Activated CD8-positive, alpha-beta memory T cell treated with anti-CD3 and anti-CD28 coated beads, Interleukin-2, amount 50 U/mL, for 4 hours (primary cell): ENCODE data around the gene TAS1R1.

ENCODE experiments used
- DNase-seq: peaks from one replicate; pipeline ENCODE4 v3.0.0-alpha.2; 2020

The TAS1R1 gene

GRCh38 chr1:6574818-6575217 is 19.7 kb downstream of the TAS1R1 start:
- no peak for DNase-seq

GRCh38 chr1:6577831-6578525 is 22.9 kb downstream of the TAS1R1 start:
- DNase-seq, result no peak

- DNase-seq, result no peak
Observed at GRCh38 chr1:6578624-6579373, 23.7 kb downstream of the TAS1R1 start.

GRCh38 chr1:6579374-6580118 is 24.4 kb downstream of the TAS1R1 start, which contains the start of gene ZBTB48:
ZBTB48 (plus strand) TSS chr1:6579994; CDS start chr1:6580610, 616 bp downstream.
- peak; percentile 98 for DNase-seq

GRCh38 chr1:6580119-6580592 is 25.0 kb downstream of the TAS1R1 start:
- DNase-seq, result no peak

- DNase-seq, result no peak
Observed at GRCh38 chr1:6580593-6581409, 25.7 kb downstream of the TAS1R1 start.

- DNase-seq, result no peak
Observed at GRCh38 chr1:6581561-6582305, 26.6 kb downstream of the TAS1R1 start.

- DNase-seq, result no peak
Observed at GRCh38 chr1:6582370-6582769, 27.3 kb downstream of the TAS1R1 start.

- DNase-seq, result no peak
Observed at GRCh38 chr1:6584126-6585080, 29.3 kb downstream of the TAS1R1 start.

- no peak for DNase-seq
Observed at GRCh38 chr1:6585081-6585722, 30.1 kb downstream of the TAS1R1 start.

GRCh38 chr1:6585841-6586240 is 30.7 kb downstream of the TAS1R1 start:
- DNase-seq, result no peak

- no peak for DNase-seq
Observed at GRCh38 chr1:6586404-6586816, 31.3 kb downstream of the TAS1R1 start.

GRCh38 chr1:6587261-6588005 is 32.3 kb downstream of the TAS1R1 start:
- no peak for DNase-seq

- no peak for DNase-seq
Observed at GRCh38 chr1:6588128-6588892, 33.2 kb downstream of the TAS1R1 start.

GRCh38 chr1:6588893-6589520 is 33.9 kb downstream of the TAS1R1 start:
- no peak for DNase-seq

- DNase-seq, result no peak
Observed at GRCh38 chr1:6590046-6590445, 34.9 kb downstream of the TAS1R1 start.

GRCh38 chr1:6591222-6591621 is 36.1 kb downstream of the TAS1R1 start:
- no peak for DNase-seq

GRCh38 chr1:6591644-6592043 is 36.5 kb downstream of the TAS1R1 start:
- DNase-seq, result no peak
